Sigmoid colon (tissue), 7 donors: ENCODE data around the gene STK4. TPM values are rescaled to one million over a fixed set of nuclear protein-coding genes. Genes with fewer than 3 reads are reported as not detected.

Experiments used
- DNase-seq: peaks from one replicate; pipeline ENCODE4 v3.0.0-alpha.2; 2019
- H3K27ac ChIP-seq, 4 donors: fragments of 200-600 bp; sonication (generic); one replicate each; pipeline ENCODE4 v1.5.1; 2016 to 2019; ENCODE audit warnings: mild to moderate bottlenecking in 1 of 4
- H3K27me3 ChIP-seq, 3 donors: fragments of 200-600 bp; sonication (generic); one replicate each; pipeline ENCODE4 v1.5.1; 2019; ENCODE audit warnings: mild to moderate bottlenecking in 1 of 3
- H3K36me3 ChIP-seq, 4 donors: fragments of 200-600 bp; sonication (generic); one replicate each; pipeline ENCODE4 v1.5.1; 2016 to 2019
- H3K4me1 ChIP-seq, 4 donors: fragments of 200-600 bp; sonication (generic); one replicate each; pipeline ENCODE4 v1.5.1; 2017 to 2019
- H3K4me3 ChIP-seq, 4 donors: fragments of 200-600 bp; sonication (generic); one replicate each; pipeline ENCODE4 v1.5.1; 2017 to 2019; ENCODE audit warnings: mild to moderate bottlenecking in 2 of 4, moderate library complexity in 1 of 4
- H3K9me3 ChIP-seq, 4 donors: fragments of 200-600 bp in 3 of 4; sonication (generic) in 3 of 4; one replicate each; pipeline versions ENCODE4 v1.5.1 to v1.6.1; 2013 to 2019
- EP300 ChIP-seq, 4 donors: sonication (generic); formaldehyde crosslinking; IDR thresholded peaks; one replicate each; pipeline ENCODE4 v1.6.1; 2017; ENCODE audit warnings: antibody characterized with exemption in 4 of 4
- POLR2A ChIP-seq, 2 donors: fragments of 450-650 bp; IDR thresholded peaks; one replicate each; pipeline ENCODE4 v1.6.1; 2016; ENCODE audit warnings: antibody characterized with exemption in 2 of 2, mild to moderate bottlenecking in 2 of 2, moderate library complexity in 2 of 2
- POLR2AphosphoS5 ChIP-seq, 4 donors: sonication (generic); formaldehyde crosslinking; IDR thresholded peaks; one replicate each; pipeline ENCODE4 v1.6.1; 2017; ENCODE audit warnings: antibody characterized with exemption in 4 of 4
- WGBS, 2 donors: extraction: QIAGEN DNeasy Blood & Tissue Kit; methylation state at CpG; one replicate each; pipeline ENCODE4 v1.1.7; 2013; 5-methylcytosine and 5-hydroxymethylcytosine counted together
- intact Hi-C: fragments of 100-400 bp; cut with DNase I; formaldehyde crosslinking; loops from one replicate; pipeline ENCODE4 v1.15.1; 2023
- polyA plus RNA-seq, 3 donors: library from polyadenylated mRNA; stranded (reverse); fragments of 200-250 nt; gene quantifications; one replicate each; pipeline ENCODE4 v1.2.3, GENCODE V29; 2013
- total RNA-seq, 4 donors: library from RNA; depleted of rRNA; stranded (reverse); fragments of >200 nt; gene quantifications; one replicate each; pipeline ENCODE4 v1.1.0, GENCODE V29; 2016
- TF ChIP-seq, protein P1 (sequence below), 4 experiments: fragments of 450-650 bp in 3 of 4; fragments of 200-600 bp in 1 of 4; IDR thresholded peaks; one replicate each; pipeline ENCODE4 v1.5.1; 2016 to 2019; ENCODE audit warnings: antibody characterized with exemption in 4 of 4, mild to moderate bottlenecking in 3 of 4, moderate library complexity in 2 of 4
- donor health status: healthy with polysubstance abuse.
- donor health status: Bipolar disorder and iron deficiency.
- donor health status: healthy.

STK4 gene
- total and polyA plus RNA-seq, 7 donors, result 6.0 to 31.8 (median 25.7) TPM

DNA sequence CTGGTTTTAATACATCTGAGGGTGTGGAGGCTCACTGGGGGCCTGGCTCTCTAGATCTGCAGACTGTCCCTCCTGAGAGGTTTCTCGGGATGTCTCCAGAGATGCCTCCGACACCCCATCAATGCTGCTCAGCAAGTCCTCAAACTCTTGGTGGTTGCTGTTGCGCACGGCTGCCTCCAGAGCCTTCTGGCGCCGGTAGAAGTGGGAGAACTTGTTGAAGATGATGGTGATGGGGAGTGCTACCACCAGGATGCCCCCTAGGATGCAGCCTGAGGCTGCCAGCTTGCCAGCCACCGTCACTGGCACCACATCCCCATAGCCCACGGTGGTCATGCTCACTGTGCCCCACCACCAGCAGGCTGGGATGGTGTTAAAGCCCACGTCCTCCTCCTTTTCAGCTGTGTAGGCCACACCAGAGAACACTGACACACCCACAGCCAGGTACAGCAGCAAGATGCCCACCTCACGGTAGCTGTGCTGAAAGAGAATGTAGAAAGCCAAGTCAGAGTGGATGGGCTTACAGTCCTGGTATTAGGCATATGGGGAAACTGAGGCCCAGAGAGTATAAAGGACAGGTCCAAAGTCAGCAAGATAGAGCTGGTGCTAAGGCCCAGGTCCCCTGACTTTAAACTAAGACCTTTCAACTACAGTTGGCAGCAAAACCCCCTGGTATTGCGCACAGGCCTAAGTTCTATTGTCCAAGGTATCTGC is 128.7 kb downstream of the STK4 start:
- Histone ChIP-seq H3K4me3 (no peak overlapping the region), H3K27ac (no peak overlapping the region), H3K36me3 (no peaks in the 10 kb centered on the region), H3K27me3 (peaks cover 15 to 42% (median 29%) of the 10 kb centered on the region in 3 donors), H3K9me3 (no peaks in the 10 kb centered on the region), H3K4me1 (peaks cover 0 to 14% (median 12%) of the 10 kb centered on the region in 4 donors)
- no peak for DNase-seq
- intact Hi-C loops, result loop anchor here (2.0 to 5.0 kb wide), 2 partner anchors 84 to 197 kb away; no protein-coding TSS in a partner anchor
- 88 to 96% methylated on average over 11 of the region's 11 CpGs for WGBS, 2 donors
- TF ChIP-seq POLR2A (IDR thresholded peaks at IDR 0.05) (no peak), EP300 (IDR thresholded peaks at IDR 0.05) (no peak), POLR2AphosphoS5 (IDR thresholded peaks at IDR 0.05) (no peak)
- TF ChIP-seq, protein P1, sequence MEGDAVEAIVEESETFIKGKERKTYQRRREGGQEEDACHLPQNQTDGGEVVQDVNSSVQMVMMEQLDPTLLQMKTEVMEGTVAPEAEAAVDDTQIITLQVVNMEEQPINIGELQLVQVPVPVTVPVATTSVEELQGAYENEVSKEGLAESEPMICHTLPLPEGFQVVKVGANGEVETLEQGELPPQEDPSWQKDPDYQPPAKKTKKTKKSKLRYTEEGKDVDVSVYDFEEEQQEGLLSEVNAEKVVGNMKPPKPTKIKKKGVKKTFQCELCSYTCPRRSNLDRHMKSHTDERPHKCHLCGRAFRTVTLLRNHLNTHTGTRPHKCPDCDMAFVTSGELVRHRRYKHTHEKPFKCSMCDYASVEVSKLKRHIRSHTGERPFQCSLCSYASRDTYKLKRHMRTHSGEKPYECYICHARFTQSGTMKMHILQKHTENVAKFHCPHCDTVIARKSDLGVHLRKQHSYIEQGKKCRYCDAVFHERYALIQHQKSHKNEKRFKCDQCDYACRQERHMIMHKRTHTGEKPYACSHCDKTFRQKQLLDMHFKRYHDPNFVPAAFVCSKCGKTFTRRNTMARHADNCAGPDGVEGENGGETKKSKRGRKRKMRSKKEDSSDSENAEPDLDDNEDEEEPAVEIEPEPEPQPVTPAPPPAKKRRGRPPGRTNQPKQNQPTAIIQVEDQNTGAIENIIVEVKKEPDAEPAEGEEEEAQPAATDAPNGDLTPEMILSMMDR (IDR thresholded peaks at IDR 0.05), result no peak

DNA sequence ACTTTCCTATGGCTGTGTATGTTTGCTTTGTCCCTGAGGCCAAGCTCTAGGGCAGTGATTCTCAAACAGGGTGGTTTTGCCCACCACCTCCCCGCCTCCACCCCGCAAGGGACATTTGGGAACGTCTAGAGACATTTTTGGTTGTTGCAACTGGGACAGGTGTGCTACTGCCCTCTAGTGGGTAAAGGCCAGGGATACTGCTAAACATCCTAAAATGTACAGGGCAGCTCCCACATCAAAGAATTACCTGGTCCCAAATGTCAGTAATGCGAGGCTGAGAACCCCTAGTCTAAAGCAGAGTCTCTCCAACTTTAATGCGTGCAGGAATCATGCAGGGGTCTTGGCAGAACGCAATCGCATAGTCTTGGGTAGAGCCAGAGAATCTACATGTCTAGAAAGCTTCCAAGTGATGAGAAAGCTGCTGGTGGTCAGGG is 129.5 kb downstream of the STK4 start:
- intact Hi-C loops, result loop anchor here (1.0 to 5.0 kb wide), 3 partner anchors 52 to 196 kb away; no protein-coding TSS in a partner anchor
- no peak overlapping the region for H3K4me3 ChIP-seq
- peaks cover 16 to 50% (median 29%) of the 10 kb centered on the region in 3 donors for H3K27me3 ChIP-seq
- 12% methylated on average over 7 of the region's 7 CpGs for WGBS, 2 donors
- H3K4me1 ChIP-seq, result peaks cover 0 to 16% (median 13%) of the 10 kb centered on the region in 4 donors
- no peak overlapping the region for H3K27ac ChIP-seq
- H3K9me3 ChIP-seq, result no peaks in the 10 kb centered on the region
- DNase-seq, result no peak
- H3K36me3 ChIP-seq, result no peaks in the 10 kb centered on the region
- TF ChIP-seq, protein P1 (IDR thresholded peaks at IDR 0.05), result peak in 3 of 4 experiments; percentile 41 to 74 (median 42)
- TF ChIP-seq POLR2AphosphoS5 (IDR thresholded peaks at IDR 0.05) (no peak), POLR2A (IDR thresholded peaks at IDR 0.05) (no peak), EP300 (IDR thresholded peaks at IDR 0.05) (no peak)

DNA sequence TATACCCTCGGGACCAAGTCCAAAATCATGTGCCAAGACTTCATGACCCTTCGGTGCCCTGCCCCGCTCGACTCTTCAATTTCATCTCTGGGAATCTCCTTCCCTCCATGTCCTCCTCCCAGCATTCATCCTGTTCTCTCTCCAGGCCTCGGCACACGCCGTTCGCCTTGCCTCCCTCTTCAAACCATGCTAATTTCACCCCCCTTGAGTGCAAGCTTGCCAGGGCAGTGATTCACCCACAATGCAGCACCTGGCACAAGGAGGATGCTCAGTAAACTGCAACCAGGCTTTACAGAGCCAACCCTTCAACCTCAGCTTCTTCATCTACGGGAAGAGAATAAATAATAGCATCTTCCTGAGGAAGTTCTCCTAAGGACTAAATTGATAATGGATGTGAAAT is 130.5 kb downstream of the STK4 start:
- intact Hi-C loops, result loop anchor here (1.0 to 5.0 kb wide), 2 partner anchors 52 to 196 kb away; no protein-coding TSS in a partner anchor
- H3K27me3 ChIP-seq, result peaks cover 18 to 58% (median 29%) of the 10 kb centered on the region in 3 donors

DNA sequence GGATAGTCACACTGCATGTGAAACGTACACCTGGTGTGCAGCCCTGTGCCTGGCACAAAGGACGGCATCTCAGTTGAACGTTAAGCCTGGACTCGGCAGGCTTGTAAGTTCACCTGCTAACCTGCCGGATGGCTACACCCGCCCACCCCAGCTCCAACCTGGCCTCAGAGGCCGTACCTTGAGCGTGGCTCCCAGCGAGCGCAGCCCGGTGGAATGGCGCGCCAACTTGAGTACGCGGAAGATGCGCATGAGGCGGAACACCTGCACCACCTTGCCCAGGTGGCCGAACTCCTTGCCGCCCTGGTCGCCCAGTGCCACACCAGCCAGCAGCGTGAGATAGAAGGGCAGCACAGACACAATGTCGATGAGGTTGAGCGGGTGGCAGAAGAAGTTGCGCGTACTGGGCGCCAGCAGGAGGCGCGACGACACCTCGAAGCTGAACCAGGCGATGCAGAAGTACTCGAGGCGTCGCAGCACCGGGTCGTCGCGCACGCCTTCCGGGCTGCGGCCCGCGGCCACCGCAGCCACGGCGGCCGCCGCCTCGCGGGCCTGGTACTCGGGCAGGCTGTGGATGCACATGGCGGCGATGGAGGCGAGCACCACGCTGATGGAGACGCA is 131.3 kb downstream of the STK4 start:
- Histone ChIP-seq H3K9me3 (no peaks in the 10 kb centered on the region), H3K4me3 (peak overlapping the region in 2 of 4 donors; percentile 9 to 15), H3K36me3 (no peaks in the 10 kb centered on the region), H3K27ac (no peak overlapping the region), H3K4me1 (peaks cover 0 to 19% (median 14%) of the 10 kb centered on the region in 4 donors), H3K27me3 (peaks cover 18 to 58% (median 29%) of the 10 kb centered on the region in 3 donors)
- DNase-seq, result no peak
- 28 to 48% methylated on average over 56 of the region's 56 CpGs for WGBS, 2 donors
- TF ChIP-seq POLR2AphosphoS5 (IDR thresholded peaks at IDR 0.05) (no peak), EP300 (IDR thresholded peaks at IDR 0.05) (no peak), POLR2A (IDR thresholded peaks at IDR 0.05) (no peak)
- TF ChIP-seq, protein P1 (IDR thresholded peaks at IDR 0.05), result peak in 1 of 4 experiments; percentile 8
- intact Hi-C loops, result loop anchor here (5.0 kb wide), 1 partner anchor 195 kb away; no protein-coding TSS in a partner anchor

More for the DNA sequence above, 130.5 kb downstream of the STK4 start:
- Histone ChIP-seq H3K27ac (no peak overlapping the region), H3K4me1 (peaks cover 0 to 19% (median 14%) of the 10 kb centered on the region in 4 donors), H3K9me3 (no peaks in the 10 kb centered on the region), H3K36me3 (no peaks in the 10 kb centered on the region), H3K4me3 (no peak overlapping the region)
- DNase-seq, result no peak
- 84 to 88% methylated on average over 9 of the region's 9 CpGs for WGBS, 2 donors
- no peak for TF ChIP-seq POLR2AphosphoS5 (IDR thresholded peaks at IDR 0.05)
- no peak for TF ChIP-seq POLR2A (IDR thresholded peaks at IDR 0.05)
- TF ChIP-seq EP300 (IDR thresholded peaks at IDR 0.05), result no peak
- TF ChIP-seq, protein P1 (IDR thresholded peaks at IDR 0.05), result no peak
